ENCODE results near the gene MOCS1. TPM values are rescaled to one million over a fixed set of nuclear protein-coding genes. Genes with fewer than 3 reads are reported as not detected.

MOCS1 gene
- total RNA-seq, 1 experiment from 2014 or later = 7.0 TPM

- no peak for DNase-seq (ENCODE audit: low read depth)
Observed at GRCh38 chr6:39876111-39876510, 58.2 kb downstream of the MOCS1 start.

- no peak for DNase-seq (ENCODE audit: low read depth)
Observed at GRCh38 chr6:39873439-39873838, 60.8 kb downstream of the MOCS1 start.

GRCh38 chr6:39870950-39871349, 63.3 kb downstream of the MOCS1 start:
- DNase-seq (ENCODE audit: low read depth) = no peak

GRCh38 chr6:39867592-39867991, 66.7 kb downstream of the MOCS1 start:
- DNase-seq (ENCODE audit: low read depth) = no peak

GRCh38 chr6:39865011-39865888, 69.0 kb downstream of the MOCS1 start:
- peak; percentile 73 for DNase-seq (ENCODE audit: low read depth)

- no peak for DNase-seq (ENCODE audit: low read depth)
Observed at GRCh38 chr6:39861663-39862062, 72.6 kb downstream of the MOCS1 start.

GRCh38 chr6:39859025-39859424, 75.2 kb downstream of the MOCS1 start:
- no peak for DNase-seq (ENCODE audit: low read depth)

GRCh38 chr6:39855356-39855995, 78.8 kb downstream of the MOCS1 start:
- no peak for DNase-seq (ENCODE audit: low read depth)

Other genes with a start within 250 kb of the MOCS1 start
- gene KIF6, start 209.1 kb downstream of the MOCS1 start, total RNA-seq (2014; rRNA removed; shearing (Covaris generic)) = 0.49 and 2.7 TPM in 2 replicates
- 0.39 and 1.3 TPM in 2 replicates for gene DAAM2, start 142.1 kb downstream of the MOCS1 start, total RNA-seq (2014; rRNA removed; shearing (Covaris generic))

Data from M059J (cell line).